GM23338 (cell line): ENCODE data around the gene HIGD2B. TPM values are rescaled to one million over a fixed set of nuclear protein-coding genes. Genes with fewer than 3 reads are reported as not detected.

Experiments used
- ATAC-seq: fragments of 200-7000 bp; cut with Tn5 transposase; 3 replicates; pipeline ENCODE4 v1.9.1; 2020
- DNase-seq: peaks from one replicate; pipeline ENCODE4 v3.0.0-alpha.2; 2015; ENCODE audit warnings: low spot score
- H2AFZ ChIP-seq: fragments of 200-600 bp; sonication (generic); 2 replicates; pipeline ENCODE4 v1.8.0; 2016; ENCODE audit warnings: antibody characterized with exemption, mild to moderate bottlenecking, moderate library complexity
- H3F3A ChIP-seq: fragments of 200-600 bp; sonication (generic); replicated peaks from 2 replicates; pipeline ENCODE4 v1.8.0; 2017; ENCODE audit warnings: antibody characterized with exemption, mixed run types, low read depth
- H3K27ac ChIP-seq: fragments of 200-600 bp; sonication (generic); 2 replicates; pipeline ENCODE4 v1.6.1; 2016; ENCODE audit warnings: low read depth
- H3K27me3 ChIP-seq: fragments of 200-600 bp; sonication (generic); 2 replicates; pipeline ENCODE4 v1.8.0; 2016; ENCODE audit warnings: mild to moderate bottlenecking, mixed run types, moderate library complexity; ENCODE audit not compliant: insufficient read depth
- H3K36me3 ChIP-seq: fragments of 200-600 bp; sonication (generic); 2 replicates; pipeline ENCODE4 v1.8.0; 2016; ENCODE audit warnings: mild to moderate bottlenecking; ENCODE audit not compliant: insufficient read depth
- H3K4me1 ChIP-seq: fragments of 200-600 bp; sonication (generic); 2 replicates; pipeline ENCODE4 v1.8.0; 2016; ENCODE audit warnings: mild to moderate bottlenecking, moderate library complexity; ENCODE audit not compliant: insufficient read depth
- H3K4me2 ChIP-seq: fragments of 200-600 bp; sonication (generic); 2 replicates; pipeline ENCODE4 v1.7.1; 2017; ENCODE audit warnings: mixed run types
- H3K4me3 ChIP-seq: fragments of 200-600 bp; sonication (generic); 2 replicates; pipeline ENCODE4 v1.6.1; 2016; ENCODE audit warnings: mixed run types
- H3K79me2 ChIP-seq: fragments of 200-600 bp; sonication (generic); replicated peaks from 2 replicates; pipeline ENCODE4 v1.8.0; 2017; ENCODE audit warnings: mild to moderate bottlenecking; ENCODE audit not compliant: insufficient read depth
- H3K9me2 ChIP-seq: fragments of 200-600 bp; sonication (generic); 2 replicates; pipeline ENCODE4 v1.8.0; 2017; ENCODE audit not compliant: insufficient read depth
- H4K20me1 ChIP-seq: fragments of 200-600 bp; sonication (generic); replicated peaks from 2 replicates; pipeline ENCODE4 v1.8.0; 2017; ENCODE audit warnings: mild to moderate bottlenecking; ENCODE audit not compliant: insufficient read depth
- H3K27ac Mint-ChIP-seq: 2 replicates; pipeline ENCODE4 v1.8.0; 2020; ENCODE audit warnings: inconsistent platforms, mild to moderate bottlenecking, moderate library complexity, mixed read lengths
- H3K27me3 Mint-ChIP-seq: 3 replicates; pipeline ENCODE4 v1.8.0; 2022; ENCODE audit warnings: low read depth, mild to moderate bottlenecking, moderate library complexity, mixed read lengths, inconsistent platforms; ENCODE audit not compliant: insufficient read depth, poor library complexity
- H3K36me3 Mint-ChIP-seq: 3 replicates; pipeline ENCODE4 v1.8.0; 2021; ENCODE audit warnings: low read depth, mild to moderate bottlenecking, inconsistent platforms, moderate library complexity, mixed read lengths
- H3K4me1 Mint-ChIP-seq: 3 replicates; pipeline ENCODE4 v1.8.0; 2020; ENCODE audit warnings: mild to moderate bottlenecking, inconsistent platforms, mixed read lengths
- H3K4me3 Mint-ChIP-seq: 3 replicates; pipeline ENCODE4 v1.8.0; 2021; ENCODE audit warnings: moderate library complexity, mild to moderate bottlenecking, inconsistent platforms, mixed read lengths
- H3K9me3 Mint-ChIP-seq: 3 replicates; pipeline ENCODE4 v1.8.0; 2020; ENCODE audit warnings: moderate library complexity, mild to moderate bottlenecking, inconsistent platforms, mixed read lengths
- CREB1 ChIP-seq: fragments of 250-450 bp; sonication (Bioruptor Pico); IDR thresholded peaks from 2 replicates; pipeline ENCODE4 v1.5.0; 2020; ENCODE audit warnings: low read depth, mild to moderate bottlenecking, moderate library complexity
- ETS1 ChIP-seq: IDR thresholded peaks from 2 replicates; pipeline ENCODE4 v1.6.1; 2016; ENCODE audit warnings: antibody characterized with exemption
- EZH2 ChIP-seq: fragments of 200-600 bp; sonication (generic); IDR thresholded peaks from one replicate; pipeline ENCODE4 v1.8.0; 2017; ENCODE audit warnings: antibody characterized with exemption, mild to moderate bottlenecking, low read depth; ENCODE audit not compliant: unreplicated experiment
- EZH2phosphoT487 ChIP-seq: fragments of 200-600 bp; sonication (generic); IDR thresholded peaks from one replicate; pipeline ENCODE4 v1.8.1; 2018; ENCODE audit warnings: antibody characterized with exemption; ENCODE audit not compliant: unreplicated experiment
- JUNB ChIP-seq: IDR thresholded peaks from one replicate; pipeline ENCODE4 v1.6.1; 2016; ENCODE audit warnings: antibody characterized with exemption; ENCODE audit not compliant: unreplicated experiment
- NANOG ChIP-seq: IDR thresholded peaks from 2 replicates; pipeline ENCODE4 v1.6.1; 2016; ENCODE audit warnings: antibody characterized with exemption, borderline replicate concordance
- POLR2AphosphoS5 ChIP-seq: IDR thresholded peaks from 2 replicates; pipeline ENCODE4 v1.6.1; 2016; ENCODE audit warnings: antibody characterized with exemption, low read depth
- REST ChIP-seq: IDR thresholded peaks from one replicate; pipeline ENCODE4 v1.6.1; 2018; ENCODE audit warnings: antibody characterized with exemption; ENCODE audit not compliant: unreplicated experiment
- STAT1 ChIP-seq: IDR thresholded peaks from one replicate; pipeline ENCODE4 v1.6.1; 2016; ENCODE audit warnings: antibody characterized with exemption; ENCODE audit not compliant: unreplicated experiment
- ZNF331 ChIP-seq: fragments of 250-450 bp; sonication (Bioruptor Pico); IDR thresholded peaks from 2 replicates; pipeline ENCODE4 v1.5.0; 2020; ENCODE audit warnings: low read depth, mild to moderate bottlenecking, moderate library complexity
- ZNF462 ChIP-seq: fragments of 250-450 bp; sonication (Bioruptor Pico); IDR thresholded peaks from 2 replicates; pipeline ENCODE4 v1.5.0; 2020; ENCODE audit warnings: mild to moderate bottlenecking, moderate library complexity
- polyA plus RNA-seq: library from polyadenylated mRNA; unstranded; fragments of >200 nt; fragmentation: Nextera tagmentation; extraction: Ambion mirVana; gene quantifications from 2 replicates; pipeline ENCODE4 v1.2.1, GENCODE V29; 2016
- total RNA-seq: library from RNA; depleted of rRNA; stranded (reverse); fragments of >200 nt; shearing (Covaris generic); gene quantifications from 2 replicates; pipeline ENCODE4 v1.2.3, GENCODE V29; 2014
- TF ChIP-seq, protein P1 (sequence below), 2 experiments: fragments of 200-600 bp in 1 of 2; sonication (generic) in 1 of 2; conservative IDR thresholded peaks; 2 replicates each; pipeline versions ENCODE4 v1.5.1 to v1.6.1; 2016 to 2017; ENCODE audit warnings: antibody characterized with exemption in 2 of 2, low read depth in 2 of 2, mild to moderate bottlenecking in 2 of 2, moderate library complexity in 1 of 2

The HIGD2B gene
- total and polyA plus RNA-seq, 2 experiments from 2014 or later: not detected

GRCh38 chr15:72685301-72685924 is 569 bp downstream of the HIGD2B start (continued):
- TF ChIP-seq, protein P1, sequence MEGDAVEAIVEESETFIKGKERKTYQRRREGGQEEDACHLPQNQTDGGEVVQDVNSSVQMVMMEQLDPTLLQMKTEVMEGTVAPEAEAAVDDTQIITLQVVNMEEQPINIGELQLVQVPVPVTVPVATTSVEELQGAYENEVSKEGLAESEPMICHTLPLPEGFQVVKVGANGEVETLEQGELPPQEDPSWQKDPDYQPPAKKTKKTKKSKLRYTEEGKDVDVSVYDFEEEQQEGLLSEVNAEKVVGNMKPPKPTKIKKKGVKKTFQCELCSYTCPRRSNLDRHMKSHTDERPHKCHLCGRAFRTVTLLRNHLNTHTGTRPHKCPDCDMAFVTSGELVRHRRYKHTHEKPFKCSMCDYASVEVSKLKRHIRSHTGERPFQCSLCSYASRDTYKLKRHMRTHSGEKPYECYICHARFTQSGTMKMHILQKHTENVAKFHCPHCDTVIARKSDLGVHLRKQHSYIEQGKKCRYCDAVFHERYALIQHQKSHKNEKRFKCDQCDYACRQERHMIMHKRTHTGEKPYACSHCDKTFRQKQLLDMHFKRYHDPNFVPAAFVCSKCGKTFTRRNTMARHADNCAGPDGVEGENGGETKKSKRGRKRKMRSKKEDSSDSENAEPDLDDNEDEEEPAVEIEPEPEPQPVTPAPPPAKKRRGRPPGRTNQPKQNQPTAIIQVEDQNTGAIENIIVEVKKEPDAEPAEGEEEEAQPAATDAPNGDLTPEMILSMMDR (conservative IDR thresholded peaks at IDR 0.05; ENCODE audit: low read depth in 2 of 2): no peak
- TF ChIP-seq CREB1: no peak
- no peak for TF ChIP-seq POLR2AphosphoS5
- no peak for TF ChIP-seq NANOG

DNA sequence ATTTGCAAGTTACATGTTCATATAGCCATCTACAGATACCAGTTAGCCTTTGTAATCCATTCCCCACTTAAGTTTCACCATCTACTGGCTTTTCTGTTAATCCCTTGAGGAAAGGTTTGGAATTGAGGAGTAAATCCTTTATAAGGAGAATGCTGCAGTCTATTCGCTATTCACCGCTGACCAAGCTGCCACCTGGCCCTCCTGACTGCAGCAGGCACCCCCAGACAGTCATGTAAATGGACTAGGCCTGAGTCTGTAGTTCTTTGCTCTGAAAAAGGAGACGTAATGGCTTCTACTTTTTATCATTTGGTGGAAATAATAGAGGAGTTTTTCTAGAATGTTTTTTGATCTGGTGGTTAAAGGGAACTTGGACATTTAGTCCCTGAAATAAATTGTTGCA is 3.2 kb downstream of the HIGD2B start:
- Histone ChIP-seq H3F3A (peaks cover 10% of the 10 kb centered on the region), H3K4me1 (peaks cover 5% of the 10 kb centered on the region; the same call in 1 of the 2 replicates), H3K79me2 (peaks cover 7% of the 10 kb centered on the region), H3K4me3 (no peak overlapping the region), H3K27me3 (no peaks in the 10 kb centered on the region), H3K4me2 (no peak overlapping the region), H2AFZ (peak overlapping the region; percentile 3), H4K20me1 (no peaks in the 10 kb centered on the region), H3K36me3 (no peaks in the 10 kb centered on the region), H3K9me2 (no peaks in the 10 kb centered on the region), H3K27ac (no peak overlapping the region)
- H3K4me3 Mint-ChIP-seq: no peak overlapping the region
- H3K9me3 Mint-ChIP-seq: no peaks in the 10 kb centered on the region
- no peaks in the 10 kb centered on the region for H3K36me3 Mint-ChIP-seq
- DNase-seq (peak; percentile 37), ATAC-seq (no peak)
- peaks cover 14% of the 10 kb centered on the region; the same call in 2 of the 3 replicates for H3K4me1 Mint-ChIP-seq
- H3K27me3 Mint-ChIP-seq: peaks cover 11% of the 10 kb centered on the region
- no peak overlapping the region for H3K27ac Mint-ChIP-seq
- TF ChIP-seq ZNF331 (CRISPR knock-in tag): no peak
- no peak for TF ChIP-seq CREB1
- no peak for TF ChIP-seq ZNF462
- no peak for TF ChIP-seq EZH2phosphoT487
- no peak for TF ChIP-seq REST
- no peak for TF ChIP-seq POLR2AphosphoS5
- TF ChIP-seq EZH2: no peak
- TF ChIP-seq JUNB: no peak
- TF ChIP-seq NANOG: no peak
- no peak for TF ChIP-seq ETS1
- no peak for TF ChIP-seq STAT1
